CD4-positive, alpha-beta T cell treated with Interleukin-21 for 1 hour (primary cell): ENCODE results near the gene HIKESHI.

ENCODE experiments used
- DNase-seq: peaks from one replicate; pipeline ENCODE4 v3.0.0-alpha.2; 2020

Gene HIKESHI

GRCh38 chr11:86380295-86381059 lies 78.4 kb downstream of the HIKESHI start:
- no peak for DNase-seq

GRCh38 chr11:86383041-86383955 lies 81.3 kb downstream of the HIKESHI start:
- no peak for DNase-seq

GRCh38 chr11:86386283-86386682 lies 84.2 kb downstream of the HIKESHI start:
- DNase-seq, result no peak

GRCh38 chr11:86386746-86387145 lies 84.7 kb downstream of the HIKESHI start:
- DNase-seq, result no peak

DNA sequence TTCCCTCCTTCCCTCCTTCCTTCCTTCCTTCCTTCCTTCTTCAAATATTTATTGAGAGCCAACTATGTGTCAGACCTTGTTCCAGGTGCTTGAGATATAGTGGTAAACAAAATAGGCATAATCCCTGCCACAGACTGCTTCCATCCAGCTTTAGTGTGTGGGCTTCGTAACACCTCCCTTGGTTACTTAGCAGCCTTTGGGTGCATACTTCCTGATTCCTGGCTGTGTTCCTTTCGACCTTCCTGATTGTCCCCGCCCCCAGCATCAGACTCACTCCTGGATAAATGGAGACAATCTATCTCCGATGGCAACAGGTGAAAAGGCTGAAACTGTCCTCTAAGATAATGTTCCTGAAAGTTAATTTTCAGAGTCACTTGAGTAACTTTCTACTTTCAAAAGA lies 86.2 kb downstream of the HIKESHI start:
- DNase-seq, result no peak

DNA sequence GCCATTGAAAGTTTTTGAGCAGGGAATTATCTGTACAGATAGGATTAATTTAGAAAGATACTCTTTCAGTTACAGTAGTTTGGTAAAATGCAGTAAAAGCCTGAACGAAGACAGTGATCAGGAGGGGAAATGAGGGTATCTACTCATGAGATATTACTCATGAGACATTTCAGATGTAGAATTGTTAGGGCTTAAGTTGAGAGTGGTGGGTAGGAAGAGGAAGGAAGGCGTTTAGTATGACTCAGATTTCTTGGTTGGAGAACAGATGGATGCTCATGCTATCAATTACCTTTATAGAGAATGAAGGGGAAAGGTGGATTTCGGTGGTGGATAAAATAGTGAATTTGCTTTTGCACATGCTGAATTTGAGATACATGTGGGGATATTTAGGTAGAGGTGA lies 88.4 kb downstream of the HIKESHI start:
- DNase-seq, result no peak

- DNase-seq, result no peak
Observed at GRCh38 chr11:86395061-86395551, 93.1 kb downstream of the HIKESHI start.
